ENCODE measurements around the gene MCL1. TPM values are rescaled to one million over a fixed set of nuclear protein-coding genes. Genes with fewer than 3 reads are reported as not detected.

Gene MCL1
- polyA plus RNA-seq, 1 donor (not counting 4 experiments of a cell fraction or from before 2014, with no cell fraction given), result 237 TPM

GRCh38 chr1:150552911-150553289, 26.5 kb downstream of the MCL1 start:
- dilution Hi-C loops (cut with MboI; ENCODE audit: extremely low pct_ligation_motif_present, low sequenced_read_pairs), result no loop called here
- Histone ChIP-seq H3K9ac (ENCODE audit: control insufficient read depth, extremely low read depth, insufficient read depth, low read length) (no peak overlapping the region), H3K27me3 (ENCODE audit: control insufficient read depth, extremely low read depth, insufficient read depth, low read length) (no peaks in the 10 kb centered on the region), H3K9me1 (ENCODE audit: control insufficient read depth, extremely low read depth, insufficient read depth, low read length) (no peaks in the 10 kb centered on the region), H4K20me1 (ENCODE audit: control insufficient read depth, extremely low read depth, insufficient read depth, low read length) (no peaks in the 10 kb centered on the region), H2AFZ (ENCODE audit: control insufficient read depth, low read length) (no peak overlapping the region), H3K27ac (ENCODE audit: control insufficient read depth, insufficient read depth, low read length) (no peak overlapping the region), H3K79me2 (ENCODE audit: control insufficient read depth, insufficient read depth, low read length) (no peaks in the 10 kb centered on the region), H3K36me3 (ENCODE audit: control insufficient read depth in 2 of 2, extremely low read depth in 1 of 2, insufficient read depth in 2 of 2, low read length in 2 of 2) (peaks cover 0 to 1% of the 10 kb centered on the region in 2 experiments), H3K4me3 (ENCODE audit: control insufficient read depth in 2 of 3, extremely low read depth in 1 of 3, insufficient read depth in 2 of 3, low read depth in 1 of 3, low read length in 3 of 3) (no peak overlapping the region), H3K9me3 (ENCODE audit: control insufficient read depth, low read depth, low read length) (no peaks in the 10 kb centered on the region), H3K4me2 (ENCODE audit: control insufficient read depth, extremely low read depth, insufficient read depth, low read depth, low read length) (no peak overlapping the region), H3K4me1 (ENCODE audit: control insufficient read depth, extremely low read depth, insufficient read depth, low read length) (peaks cover 19% of the 10 kb centered on the region)
- TF ChIP-seq CTCF (optimal IDR thresholded peaks at IDR 0.05 in 1 of 3, IDR thresholded peaks at IDR 0.05 in 1 of 3, conservative IDR thresholded peaks at IDR 0.05 in 1 of 3; ENCODE audit: extremely low read depth in 1 of 3, insufficient read depth in 2 of 3, low read length in 3 of 3), result no peak
- no peak for TF ChIP-seq EZH2 (IDR thresholded peaks at IDR 0.05; ENCODE audit: low read length)
- FAIRE-seq (no peak), DNase-seq (ENCODE audit: low read depth, low spot score) (no peak)

GRCh38 chr1:150552128-150552910, 27.1 kb downstream of the MCL1 start:
- no peaks in the 10 kb centered on the region for H3K9me3 ChIP-seq (ENCODE audit: control insufficient read depth, low read depth, low read length)
- H4K20me1 ChIP-seq (ENCODE audit: control insufficient read depth, extremely low read depth, insufficient read depth, low read length), result no peaks in the 10 kb centered on the region
- TF ChIP-seq CTCF (optimal IDR thresholded peaks at IDR 0.05 in 1 of 3, IDR thresholded peaks at IDR 0.05 in 1 of 3, conservative IDR thresholded peaks at IDR 0.05 in 1 of 3; ENCODE audit: extremely low read depth in 1 of 3, insufficient read depth in 2 of 3, low read length in 3 of 3) (no peak), EZH2 (IDR thresholded peaks at IDR 0.05; ENCODE audit: low read length) (no peak)
- no peak overlapping the region for H3K9ac ChIP-seq (ENCODE audit: control insufficient read depth, extremely low read depth, insufficient read depth, low read length)
- no peaks in the 10 kb centered on the region for H3K27me3 ChIP-seq (ENCODE audit: control insufficient read depth, extremely low read depth, insufficient read depth, low read length)
- DNase-seq (ENCODE audit: low read depth, low spot score) (no peak), FAIRE-seq (no peak)
- H3K27ac ChIP-seq (ENCODE audit: control insufficient read depth, insufficient read depth, low read length), result no peak overlapping the region
- no peak overlapping the region for H3K4me3 ChIP-seq (ENCODE audit: control insufficient read depth in 2 of 3, extremely low read depth in 1 of 3, insufficient read depth in 2 of 3, low read depth in 1 of 3, low read length in 3 of 3)
- H3K36me3 ChIP-seq (ENCODE audit: control insufficient read depth in 2 of 2, extremely low read depth in 1 of 2, insufficient read depth in 2 of 2, low read length in 2 of 2), result peaks cover 0 to 1% of the 10 kb centered on the region in 2 experiments
- H3K9me1 ChIP-seq (ENCODE audit: control insufficient read depth, extremely low read depth, insufficient read depth, low read length), result no peaks in the 10 kb centered on the region
- dilution Hi-C loops (cut with MboI; ENCODE audit: extremely low pct_ligation_motif_present, low sequenced_read_pairs), result no loop called here
- peak overlapping the region; percentile 18 for H3K4me2 ChIP-seq (ENCODE audit: control insufficient read depth, extremely low read depth, insufficient read depth, low read depth, low read length)
- peaks cover 19% of the 10 kb centered on the region for H3K4me1 ChIP-seq (ENCODE audit: control insufficient read depth, extremely low read depth, insufficient read depth, low read length)
- H3K79me2 ChIP-seq (ENCODE audit: control insufficient read depth, insufficient read depth, low read length), result no peaks in the 10 kb centered on the region
- H2AFZ ChIP-seq (ENCODE audit: control insufficient read depth, low read length), result no peak overlapping the region
